A375 (cell line): ENCODE measurements around the gene PYDC1. TPM values are rescaled to one million over a fixed set of nuclear protein-coding genes. Genes with fewer than 3 reads are reported as not detected.

Source experiments
- small RNA-seq: library from RNA; depleted of rRNA; stranded (forward); fragments of <200 nt; gene quantifications from one replicate; pipeline ENCODE3, GENCODE V24; 2014
- total RNA-seq: library from RNA; depleted of rRNA; stranded (reverse); fragments of >200 nt; shearing (Covaris generic); gene quantifications from 2 replicates; pipeline ENCODE4 v1.2.3, GENCODE V29; 2014; rRNA removed

The PYDC1 gene
- not detected in 2 replicates for total RNA-seq

GRCh38 chr16:31216422-31217135 lies at the start of gene PYDC1:
PYDC1 (minus strand) TSS chr16:31217135; CDS start chr16:31217028, 107 bp downstream.

GRCh38 chr16:31213877-31214707 lies 2.8 kb downstream of the PYDC1 start, which contains the start of gene TRIM72:
TRIM72 (plus strand) TSS chr16:31214119; CDS start chr16:31214739, 620 bp downstream.

GRCh38 chr16:31202414-31203375 lies 14.2 kb downstream of the PYDC1 start, which contains the start of gene PYCARD:
PYCARD (minus strand) TSS chr16:31202760; CDS start chr16:31202690, 70 bp downstream.

GRCh38 chr16:31179747-31180459 lies 37.0 kb downstream of the PYDC1 start, which contains the start of gene FUS:
FUS (plus strand) TSS chr16:31180139; CDS start chr16:31180215, 76 bp downstream.

Small RNAs within 50 kb of the gene (small RNA-seq; reads per million reads assigned to genes)
- not detected for gene NDUFA3P6

Other genes starting within 250 kb of the PYDC1 start
- gene HSD3B7, start 231.9 kb downstream of the PYDC1 start, total RNA-seq, result 2.2 and 2.4 TPM in 2 replicates
- gene STX1B, start 206.5 kb downstream of the PYDC1 start, total RNA-seq, result 0.98 TPM in 1 of 2 replicates, not detected in the other
- 23.6 and 25.5 TPM in 2 replicates for gene STX4, start 183.6 kb downstream of the PYDC1 start, total RNA-seq
- 18.1 and 22.6 TPM in 2 replicates for gene ZNF668, start 142.9 kb downstream of the PYDC1 start, total RNA-seq
- 18.1 and 18.4 TPM in 2 replicates for gene ZNF646, start 142.7 kb downstream of the PYDC1 start, total RNA-seq
- 3.6 and 6.6 TPM in 2 replicates for gene PRSS53, start 128.2 kb downstream of the PYDC1 start, total RNA-seq
- gene VKORC1, start 122.3 kb downstream of the PYDC1 start, total RNA-seq, result 141 and 193 TPM in 2 replicates
- 39.1 and 49.7 TPM in 2 replicates for gene BCKDK, start 108.7 kb downstream of the PYDC1 start, total RNA-seq
- gene KAT8, start 99.5 kb downstream of the PYDC1 start, total RNA-seq, result 40.7 and 59.5 TPM in 2 replicates
- not detected in 2 replicates for gene PRSS8, start 81.4 kb downstream of the PYDC1 start, total RNA-seq
- gene PRSS36, start 67.1 kb downstream of the PYDC1 start, total RNA-seq, result 0.98 TPM in 1 of 2 replicates, not detected in the other
- 62.7 and 76.7 TPM in 2 replicates for gene FUS, start 37.0 kb downstream of the PYDC1 start, total RNA-seq
- gene PYCARD, start 14.4 kb downstream of the PYDC1 start, total RNA-seq, result not detected in 2 replicates
- gene TRIM72, start 3.0 kb downstream of the PYDC1 start, total RNA-seq, result not detected in 2 replicates
- 0.37 TPM in 1 of 2 replicates, not detected in the other for gene ITGAM, start 42.8 kb upstream of the PYDC1 start, total RNA-seq
- 2.4 and 3.4 TPM in 2 replicates for gene ITGAX, start 138.0 kb upstream of the PYDC1 start, total RNA-seq
- gene ITGAD, start 176.2 kb upstream of the PYDC1 start, total RNA-seq, result 0.19 TPM in 1 of 2 replicates, not detected in the other
- gene COX6A2, start 211.2 kb upstream of the PYDC1 start, total RNA-seq, result not detected in 2 replicates
- gene ZNF843, start 225.7 kb upstream of the PYDC1 start, total RNA-seq, result 0.30 and 0.40 TPM in 2 replicates
- gene ARMC5, start 242.4 kb upstream of the PYDC1 start, total RNA-seq, result 24.9 and 26.0 TPM in 2 replicates